ENCODE results near the gene GPR84.

- TF ChIP-seq CTCF (conservative IDR thresholded peaks at IDR 0.05; ENCODE audit: low read depth in 2 of 2) (no peak), EZH2phosphoT487 (IDR thresholded peaks at IDR 0.05; ENCODE audit: unreplicated experiment) (no peak), ETS1 (IDR thresholded peaks at IDR 0.05) (no peak), POLR2AphosphoS5 (IDR thresholded peaks at IDR 0.05; ENCODE audit: low read depth) (no peak), EZH2 (IDR thresholded peaks at IDR 0.05; ENCODE audit: low read depth, unreplicated experiment) (no peak), STAT1 (IDR thresholded peaks at IDR 0.05; ENCODE audit: unreplicated experiment) (no peak), CREB1 (CRISPR knock-in tag; IDR thresholded peaks at IDR 0.05; ENCODE audit: low read depth) (no peak), REST (IDR thresholded peaks at IDR 0.05; ENCODE audit: unreplicated experiment) (no peak), JUNB (IDR thresholded peaks at IDR 0.05; ENCODE audit: unreplicated experiment) (no peak), ZNF331 (CRISPR knock-in tag; IDR thresholded peaks at IDR 0.05; ENCODE audit: low read depth) (no peak), NANOG (IDR thresholded peaks at IDR 0.05; ENCODE audit: borderline replicate concordance) (no peak)
- TF ChIP-seq, protein P1, sequence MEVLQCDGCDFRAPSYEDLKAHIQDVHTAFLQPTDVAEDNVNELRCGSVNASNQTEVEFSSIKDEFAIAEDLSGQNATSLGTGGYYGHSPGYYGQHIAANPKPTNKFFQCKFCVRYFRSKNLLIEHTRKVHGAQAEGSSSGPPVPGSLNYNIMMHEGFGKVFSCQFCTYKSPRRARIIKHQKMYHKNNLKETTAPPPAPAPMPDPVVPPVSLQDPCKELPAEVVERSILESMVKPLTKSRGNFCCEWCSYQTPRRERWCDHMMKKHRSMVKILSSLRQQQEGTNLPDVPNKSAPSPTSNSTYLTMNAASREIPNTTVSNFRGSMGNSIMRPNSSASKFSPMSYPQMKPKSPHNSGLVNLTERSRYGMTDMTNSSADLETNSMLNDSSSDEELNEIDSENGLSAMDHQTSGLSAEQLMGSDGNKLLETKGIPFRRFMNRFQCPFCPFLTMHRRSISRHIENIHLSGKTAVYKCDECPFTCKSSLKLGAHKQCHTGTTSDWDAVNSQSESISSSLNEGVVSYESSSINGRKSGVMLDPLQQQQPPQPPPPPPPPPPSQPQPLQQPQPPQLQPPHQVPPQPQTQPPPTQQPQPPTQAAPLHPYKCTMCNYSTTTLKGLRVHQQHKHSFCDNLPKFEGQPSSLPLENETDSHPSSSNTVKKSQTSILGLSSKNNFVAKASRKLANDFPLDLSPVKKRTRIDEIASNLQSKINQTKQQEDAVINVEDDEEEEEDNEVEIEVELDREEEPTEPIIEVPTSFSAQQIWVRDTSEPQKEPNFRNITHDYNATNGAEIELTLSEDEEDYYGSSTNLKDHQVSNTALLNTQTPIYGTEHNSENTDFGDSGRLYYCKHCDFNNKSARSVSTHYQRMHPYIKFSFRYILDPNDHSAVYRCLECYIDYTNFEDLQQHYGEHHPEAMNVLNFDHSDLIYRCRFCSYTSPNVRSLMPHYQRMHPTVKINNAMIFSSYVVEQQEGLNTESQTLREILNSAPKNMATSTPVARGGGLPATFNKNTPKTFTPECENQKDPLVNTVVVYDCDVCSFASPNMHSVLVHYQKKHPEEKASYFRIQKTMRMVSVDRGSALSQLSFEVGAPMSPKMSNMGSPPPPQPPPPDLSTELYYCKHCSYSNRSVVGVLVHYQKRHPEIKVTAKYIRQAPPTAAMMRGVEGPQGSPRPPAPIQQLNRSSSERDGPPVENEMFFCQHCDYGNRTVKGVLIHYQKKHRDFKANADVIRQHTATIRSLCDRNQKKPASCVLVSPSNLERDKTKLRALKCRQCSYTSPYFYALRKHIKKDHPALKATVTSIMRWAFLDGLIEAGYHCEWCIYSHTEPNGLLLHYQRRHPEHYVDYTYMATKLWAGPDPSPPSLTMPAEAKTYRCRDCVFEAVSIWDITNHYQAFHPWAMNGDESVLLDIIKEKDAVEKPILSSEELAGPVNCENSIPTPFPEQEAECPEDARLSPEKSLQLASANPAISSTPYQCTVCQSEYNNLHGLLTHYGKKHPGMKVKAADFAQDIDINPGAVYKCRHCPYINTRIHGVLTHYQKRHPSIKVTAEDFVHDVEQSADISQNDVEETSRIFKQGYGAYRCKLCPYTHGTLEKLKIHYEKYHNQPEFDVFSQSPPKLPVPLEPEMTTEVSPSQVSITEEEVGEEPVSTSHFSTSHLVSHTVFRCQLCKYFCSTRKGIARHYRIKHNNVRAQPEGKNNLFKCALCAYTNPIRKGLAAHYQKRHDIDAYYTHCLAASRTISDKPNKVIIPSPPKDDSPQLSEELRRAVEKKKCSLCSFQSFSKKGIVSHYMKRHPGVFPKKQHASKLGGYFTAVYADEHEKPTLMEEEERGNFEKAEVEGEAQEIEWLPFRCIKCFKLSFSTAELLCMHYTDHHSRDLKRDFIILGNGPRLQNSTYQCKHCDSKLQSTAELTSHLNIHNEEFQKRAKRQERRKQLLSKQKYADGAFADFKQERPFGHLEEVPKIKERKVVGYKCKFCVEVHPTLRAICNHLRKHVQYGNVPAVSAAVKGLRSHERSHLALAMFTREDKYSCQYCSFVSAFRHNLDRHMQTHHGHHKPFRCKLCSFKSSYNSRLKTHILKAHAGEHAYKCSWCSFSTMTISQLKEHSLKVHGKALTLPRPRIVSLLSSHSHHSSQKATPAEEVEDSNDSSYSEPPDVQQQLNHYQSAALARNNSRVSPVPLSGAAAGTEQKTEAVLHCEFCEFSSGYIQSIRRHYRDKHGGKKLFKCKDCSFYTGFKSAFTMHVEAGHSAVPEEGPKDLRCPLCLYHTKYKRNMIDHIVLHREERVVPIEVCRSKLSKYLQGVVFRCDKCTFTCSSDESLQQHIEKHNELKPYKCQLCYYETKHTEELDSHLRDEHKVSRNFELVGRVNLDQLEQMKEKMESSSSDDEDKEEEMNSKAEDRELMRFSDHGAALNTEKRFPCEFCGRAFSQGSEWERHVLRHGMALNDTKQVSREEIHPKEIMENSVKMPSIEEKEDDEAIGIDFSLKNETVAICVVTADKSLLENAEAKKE (CRISPR knock-in tag; IDR thresholded peaks at IDR 0.05), result no peak
Measured at GRCh38 chr12:54363047-54363446, 1.2 kb downstream of the GPR84 start.
